Omental fat pad (tissue), 4 donors: ENCODE data around the gene AKAP13. TPM values are rescaled to one million over a fixed set of nuclear protein-coding genes. Genes with fewer than 3 reads are reported as not detected.

Source experiments
- ATAC-seq: fragments of 150-250 bp; one replicate; pipeline ENCODE4 v1.9.1; 2016; ENCODE audit warnings: mild to moderate bottlenecking, moderate library complexity; ENCODE audit not compliant: low FRiP score
- DNase-seq: peaks from one replicate; pipeline ENCODE4 v3.0.0-alpha.2; 2019; ENCODE audit warnings: low spot score
- total RNA-seq, 4 donors: library from RNA; depleted of rRNA; stranded (reverse); fragments of >200 nt; gene quantifications; one replicate each; pipeline ENCODE4 v1.1.0, GENCODE V29; 2016
- TF ChIP-seq, protein P1 (sequence below), 3 donors: fragments of 450-650 bp; IDR thresholded peaks; one replicate each; pipeline ENCODE4 v1.5.1; 2016 to 2017; ENCODE audit warnings: antibody characterized with exemption in 3 of 3, mild to moderate bottlenecking in 3 of 3, moderate library complexity in 2 of 3

Gene AKAP13
- total RNA-seq, 4 donors from 2014 or later = 162 to 301 (median 216) TPM

DNA sequence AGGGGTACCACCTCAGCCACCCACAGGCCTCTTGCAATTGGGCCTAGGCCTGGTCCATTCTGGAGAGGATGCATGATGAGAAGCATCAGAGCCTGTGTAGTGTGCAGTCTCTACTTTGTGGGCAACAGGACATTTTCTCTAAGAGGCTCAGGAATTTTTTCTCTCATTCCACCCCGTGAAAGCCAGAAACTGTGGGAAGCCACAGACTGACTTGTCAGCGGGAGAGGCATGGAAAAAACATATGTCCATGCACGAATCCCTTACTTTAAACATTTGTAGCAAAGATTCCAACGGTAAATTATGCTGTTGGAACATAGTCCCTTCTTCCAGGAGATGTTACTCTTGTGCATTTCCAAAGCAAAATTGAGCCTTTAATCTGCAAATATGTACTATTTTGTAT, 217.8 kb downstream of the AKAP13 start:
- ATAC-seq (no peak), DNase-seq (no peak)
- TF ChIP-seq, protein P1, sequence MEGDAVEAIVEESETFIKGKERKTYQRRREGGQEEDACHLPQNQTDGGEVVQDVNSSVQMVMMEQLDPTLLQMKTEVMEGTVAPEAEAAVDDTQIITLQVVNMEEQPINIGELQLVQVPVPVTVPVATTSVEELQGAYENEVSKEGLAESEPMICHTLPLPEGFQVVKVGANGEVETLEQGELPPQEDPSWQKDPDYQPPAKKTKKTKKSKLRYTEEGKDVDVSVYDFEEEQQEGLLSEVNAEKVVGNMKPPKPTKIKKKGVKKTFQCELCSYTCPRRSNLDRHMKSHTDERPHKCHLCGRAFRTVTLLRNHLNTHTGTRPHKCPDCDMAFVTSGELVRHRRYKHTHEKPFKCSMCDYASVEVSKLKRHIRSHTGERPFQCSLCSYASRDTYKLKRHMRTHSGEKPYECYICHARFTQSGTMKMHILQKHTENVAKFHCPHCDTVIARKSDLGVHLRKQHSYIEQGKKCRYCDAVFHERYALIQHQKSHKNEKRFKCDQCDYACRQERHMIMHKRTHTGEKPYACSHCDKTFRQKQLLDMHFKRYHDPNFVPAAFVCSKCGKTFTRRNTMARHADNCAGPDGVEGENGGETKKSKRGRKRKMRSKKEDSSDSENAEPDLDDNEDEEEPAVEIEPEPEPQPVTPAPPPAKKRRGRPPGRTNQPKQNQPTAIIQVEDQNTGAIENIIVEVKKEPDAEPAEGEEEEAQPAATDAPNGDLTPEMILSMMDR (IDR thresholded peaks at IDR 0.05) = no peak

DNA sequence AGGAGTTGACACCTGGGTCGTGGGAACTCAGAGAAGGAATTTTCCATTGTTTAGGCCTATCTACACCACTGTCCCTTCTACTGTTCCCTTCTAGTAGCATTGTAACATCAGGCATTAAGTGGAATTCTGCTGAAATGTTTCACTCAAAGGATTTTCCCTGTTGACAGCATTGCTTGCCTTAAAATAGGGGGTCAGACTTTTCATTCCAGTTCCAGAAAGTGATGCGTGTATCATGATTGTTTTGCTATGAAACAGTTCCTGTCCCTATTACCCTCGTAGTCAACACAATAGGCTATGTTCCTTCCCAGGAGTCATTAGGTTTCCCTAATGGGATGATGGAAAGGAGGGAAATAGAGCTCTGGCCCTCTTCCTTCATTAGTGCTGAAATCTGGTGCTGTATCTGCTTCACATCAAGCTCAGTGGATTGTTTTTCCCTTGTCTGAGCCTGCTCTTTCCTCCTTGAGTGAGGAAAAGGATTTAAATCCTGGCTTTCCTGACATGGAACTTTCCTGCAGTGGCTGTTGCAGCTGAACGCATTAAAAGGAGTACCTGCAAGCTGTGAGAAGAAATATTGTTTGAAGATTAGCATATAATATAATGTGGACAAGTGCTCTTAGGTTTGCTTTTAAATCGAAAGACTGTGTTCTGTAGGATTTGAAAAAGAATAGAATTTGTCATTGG, 218.5 kb downstream of the AKAP13 start:
- ATAC-seq = no peak
- no peak for DNase-seq

DNA sequence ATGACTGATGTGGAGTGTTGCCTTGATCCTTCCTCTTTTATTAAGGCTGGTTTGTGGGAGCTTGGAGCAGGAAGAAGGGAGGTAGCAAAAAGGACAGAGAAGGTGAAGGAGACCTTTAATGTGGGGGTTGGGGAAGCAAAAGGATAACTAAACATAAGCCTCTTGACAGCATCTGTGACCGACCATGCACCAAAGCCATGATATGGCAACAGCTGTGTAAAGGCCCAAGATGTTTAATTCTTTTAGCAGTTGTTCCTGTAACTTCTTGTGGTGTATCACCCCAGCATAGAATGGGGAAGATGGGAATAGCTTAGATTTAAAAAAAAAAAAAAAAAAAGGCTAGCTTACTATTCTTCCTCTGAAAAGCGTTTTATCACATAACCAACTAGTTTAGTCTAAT, 219.6 kb downstream of the AKAP13 start:
- DNase-seq = no peak
- TF ChIP-seq, protein P1 (IDR thresholded peaks at IDR 0.05) = no peak
- ATAC-seq = no peak

More for the DNA sequence above, 218.5 kb downstream of the AKAP13 start:
- TF ChIP-seq, protein P1 (IDR thresholded peaks at IDR 0.05) = no peak

GRCh38 chr15:85603160-85603559, 222.8 kb downstream of the AKAP13 start:
- DNase-seq (no peak), ATAC-seq (no peak)
- TF ChIP-seq, protein P1 (IDR thresholded peaks at IDR 0.05) = no peak

DNA sequence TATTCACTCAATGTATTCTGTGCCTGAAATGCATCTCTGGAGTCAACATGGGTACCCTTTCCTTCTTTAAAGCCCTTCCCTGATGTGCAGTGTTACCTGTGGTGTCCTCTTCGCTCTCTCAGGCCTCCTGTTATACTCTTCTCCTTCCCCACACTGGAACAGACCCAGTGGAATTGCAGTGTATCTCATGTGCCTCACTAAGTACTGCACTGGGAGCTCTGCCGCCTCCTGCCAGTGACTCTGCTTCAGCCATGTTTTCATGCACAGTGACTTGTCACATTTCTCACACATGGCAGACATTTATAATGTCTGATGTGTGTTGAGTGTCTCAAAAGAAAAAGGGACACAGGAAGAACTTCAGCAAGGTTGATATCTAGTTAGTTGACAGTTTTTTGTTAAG, 223.3 kb downstream of the AKAP13 start:
- TF ChIP-seq, protein P1 (IDR thresholded peaks at IDR 0.05) = no peak
- ATAC-seq = no peak

GRCh38 chr15:85604194-85604593, 223.8 kb downstream of the AKAP13 start:
- TF ChIP-seq, protein P1 (IDR thresholded peaks at IDR 0.05) = no peak
- no peak for ATAC-seq
- DNase-seq = no peak

More for the DNA sequence above, 223.3 kb downstream of the AKAP13 start:
- no peak for DNase-seq

GRCh38 chr15:85606738-85607137, 226.3 kb downstream of the AKAP13 start:
- TF ChIP-seq, protein P1 (IDR thresholded peaks at IDR 0.05) = no peak
- ATAC-seq (no peak), DNase-seq (no peak)
